Lung (tissue), 12 donors: ENCODE results near the gene TMEM190. TPM values are rescaled to one million over a fixed set of nuclear protein-coding genes. Genes with fewer than 3 reads are reported as not detected.

Source experiments
- ATAC-seq: fragments of 200-7000 bp; cut with Tn5 transposase; one replicate; pipeline ENCODE4 v1.9.1; 2020; ENCODE audit warnings: moderate number of reproducible peaks; ENCODE audit not compliant: insufficient read depth, low FRiP score
- DNase-seq, 3 donors: peaks; one replicate each; pipeline ENCODE4 v3.0.0-alpha.2; 2013 to 2017
- H3K27ac ChIP-seq, 2 donors: one replicate each; pipeline ENCODE4 v1.5.1; 2013; ENCODE audit warnings: mild to moderate bottlenecking in 2 of 2, moderate library complexity in 2 of 2, control low read depth in 1 of 2, inconsistent platforms in 1 of 2, low read depth in 1 of 2, low read length in 1 of 2
- H3K27me3 ChIP-seq, 3 donors: one replicate each; pipeline ENCODE4 v1.5.1; 2013; ENCODE audit warnings: low read length in 2 of 3; ENCODE audit not compliant: control insufficient read depth in 3 of 3, insufficient read depth in 3 of 3
- H3K36me3 ChIP-seq, 4 donors: one replicate each; pipeline ENCODE4 v1.5.1; 2013; ENCODE audit warnings: low read length in 4 of 4, mild to moderate bottlenecking in 1 of 4, moderate library complexity in 1 of 4; ENCODE audit not compliant: control insufficient read depth in 4 of 4, insufficient read depth in 4 of 4
- H3K4me1 ChIP-seq, 5 donors: one replicate each; pipeline ENCODE4 v1.5.1; 2013; ENCODE audit warnings: low read length in 5 of 5, mild to moderate bottlenecking in 2 of 5, moderate library complexity in 1 of 5; ENCODE audit not compliant: control insufficient read depth in 5 of 5, insufficient read depth in 5 of 5
- H3K4me3 ChIP-seq: one replicate; pipeline ENCODE4 v1.5.1; 2013; ENCODE audit warnings: mild to moderate bottlenecking, control low read depth, moderate library complexity
- H3K9ac ChIP-seq, 2 donors: one replicate each; pipeline ENCODE4 v1.5.1; 2013; ENCODE audit warnings: low read length in 2 of 2, control low read depth in 1 of 2; ENCODE audit not compliant: insufficient read depth in 1 of 2
- H3K9me3 ChIP-seq, 4 donors: one replicate each; pipeline ENCODE4 v1.5.1; 2013; ENCODE audit warnings: low read length in 3 of 4, mild to moderate bottlenecking in 1 of 4, moderate library complexity in 1 of 4; ENCODE audit not compliant: control insufficient read depth in 4 of 4, insufficient read depth in 3 of 4
- WGBS, 2 donors: extraction: QIAGEN DNeasy Blood & Tissue Kit; methylation state at CpG; one replicate each; pipeline ENCODE4 v1.1.7; 2013; 5-methylcytosine and 5-hydroxymethylcytosine counted together
- polyA plus RNA-seq, 2 donors: library from polyadenylated mRNA; stranded (reverse); fragments of 200-250 nt; gene quantifications; one replicate each; pipeline ENCODE4 v1.2.1, GENCODE V29; 2013
- total RNA-seq, 2 donors: library from RNA; depleted of rRNA in 1 of 2; stranded (reverse); fragments of >200 nt in 1 of 2; gene quantifications; one replicate each; pipeline ENCODE4 v1.2.1, GENCODE V29; 2014 to 2021
- TF ChIP-seq, protein P1 (sequence below): IDR thresholded peaks from 2 replicates; pipeline ENCODE4 v1.5.1; 2012; ENCODE audit warnings: mild to moderate bottlenecking; ENCODE audit errors: control extremely low read depth, extremely low read depth
- donor health status: control.
- donor health status: control.
- donor health status: Bipolar disorder and iron deficiency.
- donor health status: healthy.
- donor health status: DM: yes; HTN: yes; CAD: no.

TMEM190 gene
- total and polyA plus RNA-seq, 4 donors: 14.3 to 106 (median 62.5) TPM

DNA sequence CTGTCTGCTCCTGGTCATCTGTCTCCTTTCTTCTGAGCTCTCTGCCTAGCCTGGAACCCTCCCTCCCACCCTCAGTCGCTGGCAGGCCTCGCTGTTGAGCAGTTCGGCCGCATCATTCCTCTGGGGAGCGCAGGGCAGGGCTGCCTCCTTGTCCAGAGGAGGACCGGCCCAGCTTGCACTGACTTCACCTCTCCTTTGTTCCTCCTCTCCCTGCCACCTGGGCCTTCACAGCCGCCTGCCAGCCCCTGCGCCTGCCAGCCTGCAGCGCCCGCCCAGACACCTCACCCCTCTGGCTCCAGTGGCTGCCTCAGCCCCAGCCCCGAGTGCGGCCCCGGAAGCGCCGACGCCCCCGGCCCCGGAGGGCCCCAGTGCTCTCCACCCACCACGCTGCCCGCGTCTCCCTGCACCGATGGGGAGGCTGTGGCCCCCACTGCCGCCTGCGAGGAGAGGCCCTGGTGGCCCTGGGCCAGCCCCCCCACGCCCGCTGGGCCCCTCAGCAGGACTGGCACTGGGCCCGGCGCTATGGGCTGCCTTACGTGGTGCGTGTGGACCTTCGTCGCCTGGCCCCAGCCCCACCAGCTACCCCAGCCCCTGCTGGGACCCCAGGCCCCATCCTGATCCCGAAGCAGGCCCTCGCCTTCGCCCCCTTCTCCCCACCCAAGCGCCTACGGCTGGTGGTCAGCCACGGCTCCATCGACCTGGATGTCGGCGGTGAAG, 29.7 kb upstream of the TMEM190 start:
- WGBS, 2 donors: 92 to 97% methylated on average over 29 to 41 of the region's 41 CpGs
- H3K27me3 ChIP-seq: peaks cover 0 to 5% (median 3%) of the 10 kb centered on the region in 3 donors
- ATAC-seq: no peak

DNA sequence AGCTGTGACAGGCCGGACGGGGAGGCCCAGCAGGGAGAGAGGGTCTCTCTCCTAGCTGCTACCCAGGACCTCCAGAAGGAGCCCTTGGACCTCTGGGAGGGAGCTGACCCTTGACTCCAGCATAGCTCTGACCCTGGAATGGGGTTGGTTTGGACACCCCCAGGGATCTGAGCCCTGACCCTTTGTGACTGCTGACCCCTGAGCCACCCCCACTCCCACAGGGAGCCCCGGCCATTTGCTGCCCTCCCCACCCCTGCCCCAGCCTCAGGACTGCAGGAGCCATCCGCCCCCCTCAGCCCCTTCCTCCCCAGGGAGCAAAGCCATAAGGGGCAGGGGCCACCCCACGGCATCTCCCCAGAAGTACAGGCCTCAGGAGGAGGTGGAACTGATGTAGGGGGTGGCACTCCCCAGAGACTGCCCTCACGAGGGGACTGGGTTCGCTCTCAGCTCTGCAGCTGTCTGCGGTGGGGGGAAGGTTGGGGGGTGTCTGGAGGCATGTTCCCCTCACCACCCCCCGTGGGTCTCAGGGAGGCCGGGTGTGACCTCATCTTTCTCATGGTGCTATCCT, 29.1 kb upstream of the TMEM190 start:
- H3K36me3 ChIP-seq: peaks cover 0 to 23% (median 3%) of the 10 kb centered on the region in 4 donors
- DNase-seq (no peak), ATAC-seq (no peak)
- TF ChIP-seq, protein P1, sequence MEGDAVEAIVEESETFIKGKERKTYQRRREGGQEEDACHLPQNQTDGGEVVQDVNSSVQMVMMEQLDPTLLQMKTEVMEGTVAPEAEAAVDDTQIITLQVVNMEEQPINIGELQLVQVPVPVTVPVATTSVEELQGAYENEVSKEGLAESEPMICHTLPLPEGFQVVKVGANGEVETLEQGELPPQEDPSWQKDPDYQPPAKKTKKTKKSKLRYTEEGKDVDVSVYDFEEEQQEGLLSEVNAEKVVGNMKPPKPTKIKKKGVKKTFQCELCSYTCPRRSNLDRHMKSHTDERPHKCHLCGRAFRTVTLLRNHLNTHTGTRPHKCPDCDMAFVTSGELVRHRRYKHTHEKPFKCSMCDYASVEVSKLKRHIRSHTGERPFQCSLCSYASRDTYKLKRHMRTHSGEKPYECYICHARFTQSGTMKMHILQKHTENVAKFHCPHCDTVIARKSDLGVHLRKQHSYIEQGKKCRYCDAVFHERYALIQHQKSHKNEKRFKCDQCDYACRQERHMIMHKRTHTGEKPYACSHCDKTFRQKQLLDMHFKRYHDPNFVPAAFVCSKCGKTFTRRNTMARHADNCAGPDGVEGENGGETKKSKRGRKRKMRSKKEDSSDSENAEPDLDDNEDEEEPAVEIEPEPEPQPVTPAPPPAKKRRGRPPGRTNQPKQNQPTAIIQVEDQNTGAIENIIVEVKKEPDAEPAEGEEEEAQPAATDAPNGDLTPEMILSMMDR: no peak
- 86 to 91% methylated on average over 9 to 10 of the region's 10 CpGs for WGBS, 2 donors
- H3K27me3 ChIP-seq: peaks cover 0 to 12% (median 9%) of the 10 kb centered on the region in 3 donors
- peaks cover 0 to 3% (median 0%) of the 10 kb centered on the region in 4 donors for H3K9me3 ChIP-seq
- no peak overlapping the region for H3K9ac ChIP-seq
- no peak overlapping the region for H3K27ac ChIP-seq
- H3K4me3 ChIP-seq: no peak overlapping the region
- peaks cover 0 to 12% (median 0%) of the 10 kb centered on the region in 5 donors for H3K4me1 ChIP-seq

More for the DNA sequence above, 29.7 kb upstream of the TMEM190 start:
- peaks cover 0 to 26% (median 6%) of the 10 kb centered on the region in 4 donors for H3K36me3 ChIP-seq
- H3K9ac ChIP-seq: no peak overlapping the region
- no peak for DNase-seq
- peaks cover 0 to 3% (median 0%) of the 10 kb centered on the region in 4 donors for H3K9me3 ChIP-seq
- no peak overlapping the region for H3K4me3 ChIP-seq
- TF ChIP-seq, protein P1: no peak
- H3K27ac ChIP-seq: no peak overlapping the region
- H3K4me1 ChIP-seq: peaks cover 0 to 12% (median 0%) of the 10 kb centered on the region in 5 donors

DNA sequence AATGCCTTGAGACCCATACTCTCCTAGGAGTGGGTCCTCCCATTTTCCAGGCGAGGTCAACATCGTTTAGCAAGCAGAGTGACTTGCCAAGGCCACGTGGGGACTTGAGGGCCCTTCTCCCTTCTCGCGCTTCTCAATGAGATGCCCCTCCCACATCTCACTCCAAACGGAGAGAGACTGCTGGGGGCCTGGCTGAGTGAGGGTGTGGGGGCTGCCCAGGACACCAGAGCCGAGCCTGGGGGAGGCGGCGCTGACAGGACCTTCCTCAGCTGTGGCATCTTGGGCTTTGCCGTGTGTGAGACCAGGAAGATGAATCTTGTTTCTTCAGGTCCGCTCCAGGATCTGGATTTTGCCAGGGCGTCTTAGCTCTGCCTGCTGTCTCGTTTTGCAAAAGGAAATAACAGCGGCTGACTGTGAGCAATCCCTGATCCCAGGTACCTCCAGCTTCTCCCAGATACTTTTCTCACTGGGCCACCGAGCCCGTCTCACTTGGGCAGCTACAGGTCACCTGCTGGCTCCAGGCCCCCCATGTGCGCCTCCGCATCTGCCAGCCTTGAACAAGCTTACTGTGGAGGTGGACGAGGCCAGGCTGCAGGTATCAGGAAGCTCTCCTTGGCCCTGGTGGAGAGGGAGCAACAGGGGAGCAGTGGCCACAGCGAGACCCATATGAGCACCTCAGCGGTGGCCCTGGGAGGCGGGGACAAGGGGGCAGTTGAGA, 28.1 kb upstream of the TMEM190 start:
- Histone ChIP-seq H3K27ac (no peak overlapping the region), H3K4me3 (no peak overlapping the region), H3K9ac (no peak overlapping the region), H3K9me3 (peaks cover 0 to 3% (median 0%) of the 10 kb centered on the region in 4 donors), H3K27me3 (peaks cover 0 to 21% (median 19%) of the 10 kb centered on the region in 3 donors), H3K4me1 (peaks cover 0 to 15% (median 3%) of the 10 kb centered on the region in 5 donors), H3K36me3 (peaks cover 0 to 14% (median 0%) of the 10 kb centered on the region in 4 donors)
- DNase-seq (peak; percentile 49 to 76 (median 56)), ATAC-seq (no peak)
- WGBS, 2 donors: 67 to 79% methylated on average over 22 of the region's 22 CpGs
- TF ChIP-seq, protein P1: no peak
